SU-DHL-6 (cell line): ENCODE measurements around the gene PTPN1.

ENCODE experiments used
- CTCF ChIP-seq: fragments of 200-600 bp; sonication (generic); IDR thresholded peaks from one replicate; pipeline ENCODE4 v1.5.1; 2017; ENCODE audit warnings: antibody characterized with exemption, mild to moderate bottlenecking, low read length, moderate library complexity; ENCODE audit not compliant: insufficient read depth, poor library complexity, severe bottlenecking
- EZH2phosphoT487 ChIP-seq: fragments of 200-600 bp; sonication (generic), shearing (Covaris generic); conservative IDR thresholded peaks from 2 replicates; pipeline ENCODE4 v1.6.1; 2018; ENCODE audit warnings: mild to moderate bottlenecking, antibody characterized with exemption, low read length, moderate library complexity, mixed read lengths

- no peak for TF ChIP-seq CTCF
- no peak for TF ChIP-seq EZH2phosphoT487
Measured at GRCh38 chr20:50501972-50502745, 8.0 kb upstream of the PTPN1 start.
